T follicular helper cell (primary cell): Measurements from ENCODE around the gene HACL1.

Source experiments
- DNase-seq: peaks from one replicate; pipeline ENCODE4 v3.0.0-alpha.2; 2020; ENCODE audit warnings: low read depth
- total RNA-seq, 2 experiments: gene quantifications; one replicate each; lab custom pipeline; 2026; lab: John Stamatoyannopoulos, UW

The HACL1 gene
- total RNA-seq = 42.1 to 46.0 reads per million in 2 experiments

GRCh38 chr3:15601399-15602145 is at the start of gene HACL1, which contains the start of gene BTD:
HACL1 (minus strand) TSS chr3:15601569; CDS start chr3:15601463, 106 bp downstream.
BTD (plus strand) TSS chr3:15601745; CDS start chr3:15635440, 33,695 bp downstream.
- peak; percentile 98 for DNase-seq

GRCh38 chr3:15649858-15650257 is 48.5 kb upstream of the HACL1 start:
- DNase-seq = no peak

DNA sequence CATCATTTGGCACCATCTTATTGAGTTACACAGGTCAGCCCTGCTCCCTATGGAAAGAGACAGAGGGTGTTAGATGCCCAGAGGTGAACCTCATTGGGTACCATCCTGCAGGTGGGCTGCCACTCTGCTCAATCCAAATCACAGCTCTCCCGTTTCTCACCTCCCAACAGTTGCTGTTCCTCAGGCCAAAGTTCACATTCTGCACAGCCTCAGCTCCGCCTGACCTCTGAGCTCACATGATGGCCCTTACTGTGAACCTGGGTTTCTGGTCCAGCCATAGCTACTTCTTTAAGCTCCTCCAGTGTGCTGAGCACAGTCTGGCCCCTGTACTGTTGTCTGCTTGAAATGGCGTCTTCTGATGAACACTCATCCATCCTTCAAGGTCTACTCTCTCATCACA is 48.0 kb upstream of the HACL1 start:
- DNase-seq = no peak

DNA sequence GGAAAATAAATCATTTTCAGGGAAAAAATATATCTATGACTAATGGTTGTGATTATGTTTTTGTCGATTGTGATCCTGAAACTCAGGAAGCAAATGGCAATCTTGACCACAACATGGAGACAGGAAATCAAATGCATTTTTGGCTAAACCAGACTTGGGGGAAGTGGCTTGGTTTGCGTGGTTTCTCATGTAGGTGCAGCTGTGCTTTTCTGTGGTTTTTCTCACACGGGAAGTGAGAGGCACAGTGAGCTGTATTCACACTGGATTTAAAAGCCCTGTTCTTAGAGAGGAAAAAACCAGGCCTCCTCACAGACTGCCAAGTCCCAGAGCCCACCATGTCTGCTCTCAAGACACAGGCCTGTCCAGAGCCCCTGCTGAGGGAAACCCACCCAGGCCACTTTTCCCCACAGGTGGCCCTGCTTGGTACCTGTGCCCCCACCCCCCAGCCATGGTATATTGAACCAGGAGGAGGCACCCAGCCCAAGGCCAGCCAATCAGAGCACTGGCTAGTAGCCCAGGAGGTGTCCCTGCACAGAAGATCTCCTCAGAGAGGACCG is 46.3 kb upstream of the HACL1 start:
- peak; percentile 9 for DNase-seq

GRCh38 chr3:15646851-15647511 is 45.6 kb upstream of the HACL1 start:
- no peak for DNase-seq

DNA sequence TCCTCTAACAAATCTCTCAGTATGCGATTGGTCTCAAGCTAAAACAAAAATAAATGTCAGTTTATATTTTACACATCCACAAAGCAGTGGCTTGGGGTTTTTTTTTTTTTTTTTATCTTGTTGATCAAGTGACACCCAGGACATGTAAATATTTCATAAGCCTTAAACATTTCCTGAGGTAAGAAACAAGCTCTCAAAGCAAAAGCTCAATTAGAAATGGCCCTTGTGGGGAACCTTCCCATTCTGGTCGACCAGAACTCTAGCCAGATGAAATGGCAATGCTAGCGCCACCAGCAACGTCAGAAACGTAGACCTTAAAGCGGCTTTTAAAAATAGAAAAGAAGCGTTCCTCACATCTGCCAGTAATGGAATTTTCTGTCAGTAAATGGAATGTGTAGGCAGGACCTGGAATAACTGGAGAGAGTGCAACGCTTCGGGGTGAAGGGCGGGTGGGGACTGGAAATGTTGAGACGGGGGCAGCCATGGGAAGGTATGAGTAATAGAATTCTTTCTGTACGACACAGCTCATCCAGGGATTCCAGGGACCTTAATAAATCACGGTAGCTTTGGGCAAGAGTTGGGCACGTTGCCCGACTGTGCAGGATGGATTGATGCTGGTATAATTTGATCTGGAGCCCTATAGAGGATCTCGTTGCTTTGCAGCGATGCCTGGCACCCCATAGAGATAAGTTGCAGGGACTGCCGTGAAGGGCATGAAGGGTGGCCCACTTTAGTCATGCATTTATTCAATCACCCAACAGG is 44.6 kb upstream of the HACL1 start:
- no peak for DNase-seq

DNA sequence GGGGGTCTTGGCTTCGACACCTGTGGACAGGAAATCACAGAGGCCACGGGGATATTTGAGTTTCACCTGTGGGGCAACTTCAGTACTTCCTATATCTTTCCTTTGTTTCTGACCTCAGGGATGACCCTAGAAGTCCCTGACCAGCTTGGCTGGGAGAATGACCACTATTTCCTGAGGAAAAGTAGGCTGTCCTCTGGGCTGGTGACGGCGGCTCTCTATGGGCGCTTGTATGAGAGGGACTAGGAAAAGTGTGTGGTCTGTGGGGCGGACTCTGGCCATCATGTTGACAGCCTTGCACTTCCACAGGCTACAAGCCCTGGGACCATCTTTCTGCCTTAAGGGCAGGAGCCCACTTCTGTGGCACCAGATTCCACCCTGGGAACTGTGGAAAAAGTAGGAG is 43.9 kb upstream of the HACL1 start:
- no peak for DNase-seq

GRCh38 chr3:15638891-15639262 is 37.5 kb upstream of the HACL1 start:
- DNase-seq = no peak

DNA sequence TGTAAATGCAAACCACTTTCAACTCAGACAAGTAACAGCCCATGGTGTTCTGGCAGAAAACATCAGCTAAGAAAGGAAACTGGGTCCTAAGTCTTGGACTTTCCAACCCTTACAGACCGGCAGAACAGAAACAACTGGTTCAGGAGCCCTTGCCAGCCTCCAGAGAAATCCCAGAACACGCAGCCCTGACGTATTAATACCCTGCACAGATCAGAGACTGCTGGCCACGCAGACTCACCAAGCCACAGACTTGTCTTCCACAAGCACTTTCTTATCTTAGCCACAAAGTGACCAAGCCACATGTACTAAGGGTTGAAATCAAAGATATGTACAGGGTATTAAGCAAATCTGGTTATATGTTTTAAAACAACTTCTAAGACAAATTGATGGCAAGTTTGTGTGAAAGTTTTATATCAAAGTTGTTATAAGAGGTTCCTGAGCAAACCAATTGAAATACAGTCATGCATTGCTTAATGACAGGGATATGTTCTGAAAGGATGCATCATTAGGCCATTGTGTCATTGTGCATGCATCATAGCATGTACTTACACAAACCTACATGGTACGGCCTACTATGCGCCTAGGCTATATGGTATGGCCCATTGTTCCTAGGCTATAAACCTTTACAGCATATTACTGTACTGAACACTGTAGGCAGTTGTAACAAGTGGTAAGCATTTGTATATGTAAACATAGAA is 37.0 kb upstream of the HACL1 start:
- DNase-seq = no peak

DNA sequence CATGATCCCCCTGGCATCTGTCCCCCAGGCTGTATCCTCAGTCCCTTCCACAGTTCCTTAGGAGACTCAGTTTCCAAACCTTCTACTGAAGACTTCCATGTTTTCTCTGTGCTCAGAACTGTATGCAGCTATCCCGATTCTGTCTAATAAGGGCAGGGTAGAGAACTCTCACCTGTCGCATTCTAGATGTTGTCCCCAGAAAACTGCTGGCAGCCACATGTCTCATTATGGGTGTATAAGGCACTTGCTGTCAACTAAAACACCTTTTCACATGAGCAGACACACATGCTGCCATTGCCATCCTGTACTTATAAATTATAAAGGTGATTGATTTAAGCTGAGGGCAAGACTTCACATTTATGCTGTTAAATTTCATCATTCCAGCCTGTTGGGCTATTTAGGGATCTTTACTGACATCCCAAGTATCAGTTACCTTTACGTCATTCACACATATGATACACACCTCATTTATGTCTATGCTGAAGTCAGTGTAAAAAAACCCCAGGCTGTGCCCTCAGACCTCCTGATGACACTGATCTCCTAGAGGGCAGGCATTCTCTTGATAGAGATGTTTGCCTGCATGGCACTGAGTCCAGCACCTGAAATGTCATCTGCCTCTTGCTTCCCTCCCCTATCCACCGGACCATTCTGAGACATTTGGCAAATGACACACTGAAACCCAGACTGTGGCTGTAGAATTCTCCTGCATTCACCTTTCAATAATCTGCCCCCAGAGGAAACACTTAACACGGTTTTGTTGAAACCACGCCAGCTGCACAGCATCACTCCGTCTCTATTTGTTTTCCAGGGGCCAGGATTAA is 36.0 kb upstream of the HACL1 start:
- no peak for DNase-seq

DNA sequence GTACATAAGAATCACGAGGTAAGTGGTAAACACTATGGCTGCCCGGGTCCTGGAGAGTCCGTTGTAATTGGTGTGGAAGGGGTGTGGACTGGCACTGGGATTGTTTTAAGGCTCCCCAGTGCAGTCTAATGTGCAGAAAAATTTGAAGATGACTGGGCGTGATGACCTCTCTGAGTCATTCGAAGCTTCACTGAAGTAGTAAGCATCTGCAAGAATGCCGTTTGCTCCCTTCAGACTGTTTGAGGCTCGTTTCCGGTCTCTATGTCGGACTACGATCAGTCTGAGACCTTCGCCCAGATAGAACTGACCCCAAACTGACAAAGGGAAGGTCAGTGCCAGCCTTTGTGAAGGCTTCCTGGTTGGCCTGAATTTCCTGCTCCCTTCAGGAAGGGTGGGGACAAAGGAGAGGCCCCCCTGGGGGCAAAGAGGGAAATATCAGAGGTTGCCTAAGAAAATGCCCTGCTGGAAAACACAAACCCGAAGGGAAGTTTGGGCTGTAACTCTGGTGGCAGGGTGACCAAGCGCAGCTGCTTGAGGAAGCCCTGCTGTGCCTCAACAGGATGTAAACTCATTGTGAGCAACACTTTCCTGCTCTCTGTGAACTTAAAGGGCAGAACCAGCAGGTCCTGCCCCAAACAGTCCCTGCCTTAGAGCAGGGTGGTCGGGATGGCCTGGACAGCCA is 34.8 kb upstream of the HACL1 start:
- no peak for DNase-seq

GRCh38 chr3:15635121-15635661 is 33.8 kb upstream of the HACL1 start:
- no peak for DNase-seq

GRCh38 chr3:15634671-15635070 is 33.3 kb upstream of the HACL1 start:
- no peak for DNase-seq

DNA sequence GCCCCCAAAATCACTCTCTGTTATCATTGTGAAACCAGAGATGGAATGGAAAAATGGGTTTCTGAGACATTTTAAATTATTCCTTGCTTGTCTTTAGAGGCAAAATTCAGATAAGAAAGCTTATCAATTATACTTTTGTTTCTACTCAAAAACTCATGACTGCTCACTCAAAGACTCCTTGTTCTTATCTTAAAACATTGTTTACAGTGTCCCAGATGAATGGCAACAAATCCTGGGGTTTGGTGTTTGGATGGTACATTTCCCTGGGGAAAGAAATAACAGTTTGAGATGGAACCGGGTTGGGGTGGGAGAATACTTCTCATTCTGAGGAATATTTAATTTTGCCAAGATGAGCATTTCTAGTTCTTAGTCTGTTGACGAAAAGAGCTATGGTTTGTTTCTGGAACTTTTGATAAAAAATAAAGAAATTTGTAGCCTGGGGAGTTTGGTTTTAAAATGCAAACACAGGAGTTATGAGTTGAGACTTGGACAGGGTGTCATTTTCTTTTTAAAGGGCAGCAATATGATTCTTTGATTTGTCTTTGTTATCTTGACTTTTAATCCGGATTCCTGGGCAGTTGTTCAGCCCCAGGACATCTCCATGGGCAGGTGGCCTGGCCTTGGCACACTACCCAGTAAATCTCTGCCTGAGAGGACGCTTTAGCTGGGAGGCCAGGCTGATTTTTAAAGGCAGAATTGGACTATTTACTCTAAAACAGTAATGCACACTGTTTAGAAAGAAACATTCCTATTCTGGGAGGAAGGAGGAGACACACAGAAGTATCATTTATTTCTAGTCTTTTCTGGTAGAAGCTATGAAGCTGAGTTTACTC is 32.6 kb upstream of the HACL1 start:
- no peak for DNase-seq

DNA sequence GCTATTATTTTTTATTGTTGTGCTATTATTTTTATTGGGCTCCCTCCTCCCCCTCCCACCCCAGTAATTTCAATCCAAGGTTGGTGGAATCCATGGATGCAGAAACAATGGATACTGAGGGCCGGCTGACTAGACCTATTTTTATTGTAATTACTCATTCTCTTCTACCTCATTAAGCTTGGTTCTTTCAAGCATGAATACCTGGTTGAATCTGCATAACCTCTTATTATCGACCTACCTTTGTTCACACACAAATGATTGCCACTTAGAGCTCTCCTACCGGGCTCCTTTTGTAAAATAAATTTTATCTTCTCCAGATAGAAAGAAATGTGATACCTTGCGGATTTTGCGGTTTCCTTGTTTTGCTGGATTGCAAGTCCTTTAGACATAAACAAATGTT is 31.8 kb upstream of the HACL1 start:
- no peak for DNase-seq

DNA sequence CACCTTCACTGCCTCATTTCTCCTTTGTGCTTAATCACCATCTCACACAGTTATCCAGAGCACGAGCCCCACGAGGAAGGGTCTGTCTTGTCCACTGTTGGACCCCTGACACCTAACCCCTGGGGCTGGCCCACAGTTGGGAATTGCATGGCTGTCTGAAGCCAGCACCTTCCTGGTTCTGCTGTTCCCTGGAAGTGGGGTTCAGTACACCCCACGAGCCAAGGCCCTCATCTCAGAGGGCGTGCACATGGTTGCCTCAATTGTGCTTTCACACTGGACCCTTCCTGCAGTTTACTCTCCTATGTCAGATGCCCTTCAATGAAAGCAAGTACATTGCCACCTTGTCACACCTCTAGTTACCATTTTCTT is 30.8 kb upstream of the HACL1 start:
- no peak for DNase-seq

GRCh38 chr3:15631426-15632211 is 30.2 kb upstream of the HACL1 start:
- no peak for DNase-seq

DNA sequence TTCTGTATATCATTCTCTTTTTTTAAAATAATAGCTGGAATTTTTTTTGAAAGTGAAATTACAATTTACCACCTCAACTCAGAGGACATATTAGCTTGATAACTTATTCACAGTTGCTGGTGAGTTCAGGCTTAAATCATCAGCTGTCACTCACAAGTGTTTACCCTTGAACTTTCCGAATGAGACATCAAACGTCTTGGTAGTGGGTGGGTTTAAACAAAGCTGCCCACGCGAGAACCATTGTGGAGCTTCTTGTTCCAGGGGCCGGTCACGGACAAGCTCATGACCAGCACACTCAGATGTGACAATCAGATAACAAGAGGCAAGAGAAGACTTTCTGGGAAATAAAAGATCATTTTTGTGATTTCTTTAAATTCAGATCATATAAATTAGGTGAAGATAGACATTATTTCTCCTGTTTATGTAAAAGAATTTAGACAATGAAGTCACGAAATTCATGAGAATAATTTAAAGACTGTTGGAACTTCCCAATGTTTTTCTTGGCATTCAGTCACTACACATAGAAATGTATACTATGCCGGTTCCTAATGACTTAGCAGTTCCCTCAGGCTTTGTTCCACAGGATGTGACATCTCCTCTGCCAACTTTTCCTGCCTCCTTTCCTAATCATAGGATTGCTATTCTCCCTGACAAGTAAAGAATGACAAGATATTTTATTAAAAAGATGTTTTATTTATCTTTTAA is 29.4 kb upstream of the HACL1 start:
- no peak for DNase-seq
